ENCODE data around the gene PCCA.

DNA sequence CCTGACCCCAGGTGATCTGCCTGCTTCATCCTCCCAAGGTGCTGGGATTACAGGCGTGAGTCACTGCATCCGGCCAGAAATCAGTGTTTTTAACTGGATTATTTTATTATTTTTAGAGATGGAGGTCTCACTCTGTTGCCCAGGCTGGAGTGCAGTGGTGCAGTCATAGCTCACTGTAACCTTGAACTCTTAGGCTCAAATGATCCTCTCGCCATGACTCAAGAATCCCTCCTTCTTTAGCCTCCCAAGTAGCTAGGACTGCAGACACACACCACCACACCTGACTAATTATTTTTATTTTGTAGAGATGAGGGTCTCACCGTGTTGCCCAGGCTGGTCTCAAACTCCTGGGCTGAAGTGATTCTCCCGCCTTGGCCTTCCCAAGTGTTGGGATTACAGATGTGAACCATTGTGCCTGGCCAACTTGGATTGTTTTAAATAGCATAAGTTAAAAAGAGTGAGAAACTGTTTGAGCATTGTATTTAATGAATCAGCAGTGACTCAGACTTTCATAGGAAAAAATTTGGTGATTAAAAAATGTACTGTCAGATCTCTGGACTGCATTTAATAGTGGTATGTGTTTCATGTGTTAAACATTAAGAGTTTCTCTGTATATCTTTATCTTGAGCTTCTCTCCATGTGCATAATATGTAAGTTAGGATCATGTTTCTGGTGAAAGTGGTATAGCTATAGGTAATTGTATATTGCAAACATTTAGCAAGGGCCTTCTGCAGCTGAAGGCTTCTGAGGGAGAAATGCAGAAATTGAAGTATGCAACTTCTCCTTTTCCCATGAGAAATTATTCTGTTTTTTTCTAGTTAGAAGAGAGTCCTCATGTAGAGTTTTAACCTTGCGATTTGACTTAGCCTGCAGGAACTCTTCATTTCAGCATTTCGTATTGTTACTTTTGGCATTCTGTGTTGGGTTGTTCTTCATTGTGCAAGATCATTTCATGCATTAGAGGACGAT lies 121.2 kb downstream of the PCCA start:
- TF ChIP-seq TAF1 (IDR thresholded peaks at IDR 0.05; ENCODE audit: borderline replicate concordance, low read depth, low read length) (no peak), POLR2AphosphoS5 (IDR thresholded peaks at IDR 0.05; ENCODE audit: low read depth, low read length) (no peak)

Measured in GM12892 (cell line).